OCI-M1 (cell line): Measurements from ENCODE around the gene RAB25.

ENCODE experiments used
- DNase-seq: peaks from one replicate; lab custom pipeline; 2025; lab: John Stamatoyannopoulos, UW

Gene RAB25

GRCh38 chr1:156117414-156118176 lies 56.6 kb downstream of the RAB25 start:
- no peak for DNase-seq

GRCh38 chr1:156118177-156118868 lies 57.4 kb downstream of the RAB25 start:
- DNase-seq, result no peak

- peak; percentile 53 for DNase-seq
Measured at GRCh38 chr1:156119503-156120209, 58.7 kb downstream of the RAB25 start.
